ENCODE results near the gene TULP4.
"Not testable (repeated sequence)": the region's sequence is repeated elsewhere in the genome, so short reads cannot be mapped to it uniquely, and the experiment has no call there.

GRCh38 chr6:158520975-158521374 is 208.7 kb downstream of the TULP4 start:
- not testable (repeated sequence) for TF ChIP-seq CTCF (conservative IDR thresholded peaks at IDR 0.05; ENCODE audit: low read length); EZH2phosphoT487 (IDR thresholded peaks at IDR 0.05; ENCODE audit: borderline replicate concordance)

Data from Loucy (cell line).